GM12878 (cell line): ENCODE measurements around the gene PDIA5. TPM values are rescaled to one million over a fixed set of nuclear protein-coding genes. Genes with fewer than 3 reads are reported as not detected.

Experiments
- ATAC-seq: fragments of 200-7000 bp; cut with Tn5 transposase; 3 replicates; pipeline ENCODE4 v1.9.1; 2020; ENCODE audit warnings: mild to moderate bottlenecking, moderate library complexity
- BruUV-seq: library from RNA; stranded (reverse); fragments of 400-500 nt; replicated peaks from 2 replicates; lab custom pipeline; 2021; lab: Mats Ljungman, UMichigan
- CTCF ChIA-PET: fragments of 300-600 bp; sonication (Branson Sonifier 250); formaldehyde crosslinking; extraction: SDS; loops from one replicate; lab custom pipeline; 2021; ENCODE audit warnings: inconsistent platforms; lab: Yijun Ruan, JAX
- POLR2A ChIA-PET: fragments of 350-600 bp; formaldehyde crosslinking; extraction: SDS; loops from one replicate; lab custom pipeline; 2021; ENCODE audit warnings: inconsistent platforms; lab: Charles Lee
- RAD21 ChIA-PET: fragments of 300-600 bp; sonication (Branson Sonifier 250); formaldehyde crosslinking; loops from one replicate; lab custom pipeline; 2023; ENCODE audit warnings: antibody characterized with exemption; ENCODE audit not compliant: unreplicated experiment; lab: Charles Lee
- SMC1A ChIA-PET: fragments of 300-600 bp; sonication (Branson Sonifier 250); formaldehyde crosslinking; loops from one replicate; lab custom pipeline; 2023; ENCODE audit not compliant: unreplicated experiment, uncharacterized antibody; lab: Charles Lee
- DNase-seq: peaks from one replicate; pipeline ENCODE4 v3.0.0-alpha.2; 2011; ENCODE audit warnings: low read depth, low spot score
- FAIRE-seq: peaks from 3 replicates; lab custom pipeline; 2011; peaks lifted over from hg19 to GRCh38; lab: Jason Lieb, UNC
- H2AFZ ChIP-seq: 2 replicates; pipeline ENCODE4 v1.6.0; 2011; ENCODE audit warnings: low read depth, low read length, control low read depth; ENCODE audit not compliant: control insufficient read depth
- H3K27ac ChIP-seq: 2 replicates; pipeline ENCODE4 v1.5.1; 2011; ENCODE audit warnings: control low read depth; ENCODE audit not compliant: control insufficient read depth, insufficient read depth
- H3K27me3 ChIP-seq, 2 experiments: replicated peaks in 1 of 2; 2 replicates each; pipeline versions ENCODE4 v1.6.0 to v1.6.1; 2011; ENCODE audit warnings: low read length in 1 of 2; ENCODE audit not compliant: control insufficient read depth in 2 of 2, insufficient read depth in 2 of 2
- H3K36me3 ChIP-seq, 2 experiments: 2 replicates each; pipeline ENCODE4 v1.5.1; 2011; ENCODE audit warnings: low read length in 1 of 2; ENCODE audit not compliant: control insufficient read depth in 2 of 2, insufficient read depth in 2 of 2
- H3K4me1 ChIP-seq: 2 replicates; pipeline ENCODE4 v1.6.1; 2011; ENCODE audit warnings: mild to moderate bottlenecking, low read length, moderate library complexity, mixed read lengths; ENCODE audit not compliant: control insufficient read depth, insufficient read depth
- H3K4me2 ChIP-seq: 2 replicates; pipeline ENCODE4 v1.6.0; 2011; ENCODE audit warnings: control low read depth; ENCODE audit not compliant: control insufficient read depth, insufficient read depth
- H3K4me3 ChIP-seq: fragments of 200-600 bp; sonication (generic); 2 replicates; pipeline ENCODE4 v1.5.1; 2016
- H3K79me2 ChIP-seq: 2 replicates; pipeline ENCODE4 v1.6.0; 2011; ENCODE audit warnings: low read length; ENCODE audit not compliant: control insufficient read depth, insufficient read depth
- H3K9ac ChIP-seq: 2 replicates; pipeline ENCODE4 v1.8.0; 2011; ENCODE audit warnings: low read length, control low read depth, mixed read lengths; ENCODE audit not compliant: control insufficient read depth, insufficient read depth
- H3K9me3 ChIP-seq: replicated peaks from 3 replicates; pipeline ENCODE4 v1.5.1; 2011; ENCODE audit warnings: mild to moderate bottlenecking, low read length; ENCODE audit not compliant: control insufficient read depth, insufficient read depth
- H4K20me1 ChIP-seq: 2 replicates; pipeline ENCODE4 v1.6.0; 2011; ENCODE audit not compliant: control insufficient read depth, insufficient read depth
- BCL11A ChIP-seq: IDR thresholded peaks from 2 replicates; pipeline ENCODE4 v1.6.1; 2011; ENCODE audit warnings: low read depth, low read length
- EGR1 ChIP-seq, 2 experiments: IDR thresholded peaks; 1 replicate in 1 of 2; 2 replicates in 1 of 2; pipeline ENCODE4 v1.6.1; 2011 to 2012; ENCODE audit warnings: low read depth in 2 of 2, low read length in 2 of 2, borderline replicate concordance in 1 of 2, mild to moderate bottlenecking in 1 of 2, moderate library complexity in 1 of 2
- FOXK2 ChIP-seq: fragments of 450-650 bp; IDR thresholded peaks from 2 replicates; pipeline ENCODE4 v1.6.1; 2017; ENCODE audit warnings: mild to moderate bottlenecking, moderate library complexity
- GATAD2B ChIP-seq: fragments of 450-650 bp; conservative IDR thresholded peaks from 2 replicates; pipeline ENCODE4 v1.6.1; 2017; ENCODE audit warnings: low read depth, mild to moderate bottlenecking, moderate library complexity
- JUNB ChIP-seq: IDR thresholded peaks from 2 replicates; pipeline ENCODE4 v1.6.1; 2016; ENCODE audit warnings: antibody characterized with exemption, mild to moderate bottlenecking
- MYB ChIP-seq: fragments of 150-350 bp; IDR thresholded peaks from 2 replicates; pipeline ENCODE4 v1.6.1; 2014; ENCODE audit warnings: mild to moderate bottlenecking, low read depth, low read length, borderline replicate concordance
- NR2C1 ChIP-seq: fragments of 450-650 bp; IDR thresholded peaks from 2 replicates; pipeline ENCODE4 v1.6.1; 2017; ENCODE audit warnings: antibody characterized with exemption, mild to moderate bottlenecking, moderate library complexity
- PAX8 ChIP-seq: fragments of 450-650 bp; IDR thresholded peaks from 2 replicates; pipeline ENCODE4 v1.6.1; 2017; ENCODE audit warnings: mild to moderate bottlenecking, moderate library complexity
- RFX5 ChIP-seq: IDR thresholded peaks from 2 replicates; pipeline ENCODE4 v1.6.1; 2011; ENCODE audit warnings: low read depth, low read length, improper control_type of control experiment
- SIN3A ChIP-seq: IDR thresholded peaks from 2 replicates; pipeline ENCODE4 v1.6.1; 2012; ENCODE audit warnings: low read depth, low read length, improper control_type of control experiment
- TCF12 ChIP-seq: IDR thresholded peaks from 2 replicates; pipeline ENCODE4 v1.6.1; 2011; ENCODE audit warnings: low read depth, mild to moderate bottlenecking, low read length
- ZZZ3 ChIP-seq: IDR thresholded peaks from 2 replicates; pipeline ENCODE4 v1.6.1; 2011; ENCODE audit warnings: low read depth; ENCODE audit not compliant: control insufficient read depth, insufficient read length
- WGBS: methylation state at CpG from one replicate; pipeline ENCODE4 v1.1.6; 2016; ENCODE audit warnings: low lambda C conversion rate; ENCODE audit not compliant: insufficient replicate concordance, insufficient coverage; ENCODE audit errors: missing lambda C conversion rate; 5-methylcytosine and 5-hydroxymethylcytosine counted together
- in situ Hi-C: fragments of 300-500 bp; cut with MboI; formaldehyde crosslinking; loops from 9 replicates; pipeline ENCODE4 v1.14.3; 2018; ENCODE audit warnings: mixed read lengths
- intact Hi-C: fragments of 100-400 bp; cut with micrococcal nuclease; formaldehyde crosslinking; loops from one replicate; pipeline ENCODE4 v1.14.2; 2022; ENCODE audit not compliant: unreplicated experiment
- polyA plus RNA-seq, 11 experiments: library from polyadenylated mRNA; depleted of rRNA in 4 of 11; unstranded in 6 of 11; stranded (reverse) in 5 of 11; fragments of >200 nt; fragmentation: Nextera tagmentation in 4 of 11; fragmentation: Illumina TruSeq in 1 of 11; extraction: Ambion mirVana in 4 of 11; extraction: Trizol in 1 of 11; gene quantifications; 1 replicate in 1 of 11; 2 replicates in 10 of 11; pipeline versions ENCODE4 v1.2.1 to v1.2.3, GENCODE V29; 2011 to 2016; ENCODE audit warnings: inconsistent platforms in 2 of 11, missing spikeins in 2 of 11, low read depth in 1 of 11
- total RNA-seq, 4 experiments: library from RNA; depleted of rRNA in 3 of 4; stranded (reverse); fragments of >200 nt in 3 of 4; fragmentation: Illumina TruSeq in 1 of 4; extraction: Trizol in 1 of 4; gene quantifications; 2 replicates each; pipeline versions ENCODE4 v1.2.1 to v1.2.3, GENCODE V29; 2013 to 2021

Gene PDIA5
- total and polyA plus RNA-seq, 10 of the 15 experiments (the other 5 are each of a cell fraction or from before 2014, with no cell fraction given), result 4.1 to 24.8 (median 19.2) TPM

GRCh38 chr3:123099331-123100192, 32.7 kb downstream of the PDIA5 start (continued):
- TF ChIP-seq PAX8, result no peak
- no peak for TF ChIP-seq RFX5
- TF ChIP-seq EGR1 (IDR thresholded peaks at IDR 0.05; ENCODE audit: borderline replicate concordance in 1 of 2, low read depth in 2 of 2, low read length in 2 of 2), result no peak
- no peak for TF ChIP-seq ZZZ3
- TF ChIP-seq FOXK2, result no peak

- Histone ChIP-seq H3K4me3 (no peak overlapping the region), H3K9me3 (no peaks in the 10 kb centered on the region), H3K4me2 (no peak overlapping the region), H3K9ac (no peak overlapping the region), H2AFZ (no peak overlapping the region), H3K4me1 (peaks cover 3% of the 10 kb centered on the region), H3K79me2 (no peaks in the 10 kb centered on the region), H3K36me3 (peaks cover 9 to 26% of the 10 kb centered on the region in 2 experiments), H3K27ac (no peak overlapping the region), H4K20me1 (no peaks in the 10 kb centered on the region), H3K27me3 (no peaks in the 10 kb centered on the region)
- ATAC-seq (no peak), FAIRE-seq (no peak), DNase-seq (no peak)
- intact Hi-C loops, result no loop called here
- TF ChIP-seq SIN3A, result no peak
- TF ChIP-seq NR2C1, result no peak
- TF ChIP-seq TCF12, result no peak
- no peak for TF ChIP-seq BCL11A
- no peak for TF ChIP-seq MYB
- TF ChIP-seq JUNB, result no peak
- no peak for TF ChIP-seq GATAD2B
- BruUV-seq, result no TSS peak
- ChIA-PET POLR2A (no interaction called here), CTCF (no interaction called here), SMC1A (interaction anchor here (1.5 kb wide), 1 partner anchor 13 kb away, joined by 3 read pairs; no protein-coding TSS in a partner anchor), RAD21 (no interaction called here)
- in situ Hi-C loops, result no loop called here
- 74% methylated on average over 8 of the region's 8 CpGs for WGBS
Measured at GRCh38 chr3:123100193-123100776, 33.5 kb downstream of the PDIA5 start.
